HUES48 (cell line): ENCODE data around the gene F8A1.
"Not testable (repeated sequence)": the region's sequence is repeated elsewhere in the genome, so short reads cannot be mapped to it uniquely, and the experiment has no call there.

ENCODE experiments used
- H3K27ac ChIP-seq: one replicate; pipeline ENCODE4 v1.7.0; 2013; ENCODE audit warnings: low read depth, low read length, inconsistent platforms
- H3K27me3 ChIP-seq: 2 replicates; pipeline ENCODE4 v1.6.1; 2013; ENCODE audit warnings: mild to moderate bottlenecking, low read length; ENCODE audit not compliant: control insufficient read depth, insufficient read depth
- H3K36me3 ChIP-seq: 2 replicates; pipeline ENCODE4 v1.6.1; 2013; ENCODE audit warnings: low read length; ENCODE audit not compliant: control insufficient read depth, insufficient read depth
- H3K4me1 ChIP-seq: 2 replicates; pipeline ENCODE4 v1.6.1; 2013; ENCODE audit warnings: mild to moderate bottlenecking, low read length; ENCODE audit not compliant: control insufficient read depth, insufficient read depth
- H3K4me3 ChIP-seq: 2 replicates; pipeline ENCODE4 v1.5.1; 2013; ENCODE audit warnings: mild to moderate bottlenecking, low read depth, low read length
- H3K9ac ChIP-seq: 2 replicates; pipeline ENCODE4 v1.6.1; 2013; ENCODE audit warnings: mild to moderate bottlenecking, low read depth, low read length, moderate library complexity
- H3K9me3 ChIP-seq: 2 replicates; pipeline ENCODE4 v1.6.1; 2013; ENCODE audit warnings: low read length; ENCODE audit not compliant: control insufficient read depth, insufficient read depth

The F8A1 gene

GRCh38 chrX:154892296-154892695, 6.1 kb downstream of the F8A1 start:
- Histone ChIP-seq H3K4me3 (no peak overlapping the region), H3K4me1 (no peaks in the 10 kb centered on the region; the same call in 1 of the 2 replicates), H3K9ac (no peak overlapping the region), H3K27me3 (no peaks in the 10 kb centered on the region), H3K9me3 (peaks cover 28% of the 10 kb centered on the region), H3K36me3 (no peaks in the 10 kb centered on the region), H3K27ac (peak overlapping the region; percentile 33)

- no peaks in the 10 kb centered on the region for H3K4me1 ChIP-seq
- H3K36me3 ChIP-seq = no peaks in the 10 kb centered on the region
- H3K9ac ChIP-seq = no peak overlapping the region
- no peaks in the 10 kb centered on the region for H3K27me3 ChIP-seq
- H3K4me3 ChIP-seq = no peak overlapping the region
- peaks cover 31% of the 10 kb centered on the region for H3K9me3 ChIP-seq
- H3K27ac ChIP-seq = no peak overlapping the region
Observed at GRCh38 chrX:154900323-154900722, 14.2 kb downstream of the F8A1 start.

- no peaks in the 10 kb centered on the region for H3K4me1 ChIP-seq
- peaks cover 30% of the 10 kb centered on the region for H3K9me3 ChIP-seq
- no peaks in the 10 kb centered on the region for H3K36me3 ChIP-seq
- no peak overlapping the region for H3K4me3 ChIP-seq
- H3K27ac ChIP-seq = no peak overlapping the region
- H3K27me3 ChIP-seq = no peaks in the 10 kb centered on the region
- no peak overlapping the region for H3K9ac ChIP-seq
Observed at GRCh38 chrX:154902408-154902807, 16.3 kb downstream of the F8A1 start.

GRCh38 chrX:154908821-154909220, 22.7 kb downstream of the F8A1 start:
- H3K9ac ChIP-seq = no peak overlapping the region
- no peak overlapping the region for H3K27ac ChIP-seq
- no peaks in the 10 kb centered on the region for H3K36me3 ChIP-seq
- H3K4me3 ChIP-seq = no peak overlapping the region
- H3K4me1 ChIP-seq = no peaks in the 10 kb centered on the region
- H3K9me3 ChIP-seq = peaks cover 55% of the 10 kb centered on the region
- H3K27me3 ChIP-seq = no peaks in the 10 kb centered on the region

GRCh38 chrX:154910048-154910447, 23.9 kb downstream of the F8A1 start:
- H3K9me3 ChIP-seq = peaks cover 60% of the 10 kb centered on the region
- not testable (repeated sequence) for H3K4me1 ChIP-seq, H3K27me3 ChIP-seq, H3K36me3 ChIP-seq, H3K9ac ChIP-seq, H3K27ac ChIP-seq, H3K4me3 ChIP-seq

GRCh38 chrX:154910528-154910927, 24.4 kb downstream of the F8A1 start:
- peaks cover 63% of the 10 kb centered on the region for H3K9me3 ChIP-seq
- H3K4me1 ChIP-seq, H3K27ac ChIP-seq, H3K4me3 ChIP-seq, H3K27me3 ChIP-seq, H3K9ac ChIP-seq, H3K36me3 ChIP-seq: not testable (repeated sequence)

- Histone ChIP-seq H3K27ac (no peak overlapping the region), H3K9ac (no peak overlapping the region), H3K27me3 (no peaks in the 10 kb centered on the region), H3K4me3 (no peak overlapping the region), H3K4me1 (no peaks in the 10 kb centered on the region), H3K9me3 (peaks cover 64% of the 10 kb centered on the region), H3K36me3 (no peaks in the 10 kb centered on the region)
Observed at GRCh38 chrX:154914052-154914451, 27.9 kb downstream of the F8A1 start.

GRCh38 chrX:154918060-154918483, 31.9 kb downstream of the F8A1 start:
- Histone ChIP-seq H3K4me3 (peak overlapping the region; percentile 41; the same call in 1 of the 2 replicates), H3K9me3 (peaks cover 51% of the 10 kb centered on the region), H3K27me3 (no peaks in the 10 kb centered on the region), H3K36me3 (no peaks in the 10 kb centered on the region), H3K9ac (no peak overlapping the region), H3K27ac (no peak overlapping the region), H3K4me1 (no peaks in the 10 kb centered on the region)

- peaks cover 47% of the 10 kb centered on the region for H3K9me3 ChIP-seq
- not testable (repeated sequence) for H3K27me3 ChIP-seq, H3K9ac ChIP-seq, H3K4me1 ChIP-seq, H3K4me3 ChIP-seq, H3K36me3 ChIP-seq, H3K27ac ChIP-seq
Observed at GRCh38 chrX:154924771-154925170, 38.6 kb downstream of the F8A1 start.
